ENCODE measurements around the gene LMAN2.
"Not testable (repeated sequence)": the region's sequence is repeated elsewhere in the genome, so short reads cannot be mapped to it uniquely, and the experiment has no call there.

The LMAN2 gene

DNA sequence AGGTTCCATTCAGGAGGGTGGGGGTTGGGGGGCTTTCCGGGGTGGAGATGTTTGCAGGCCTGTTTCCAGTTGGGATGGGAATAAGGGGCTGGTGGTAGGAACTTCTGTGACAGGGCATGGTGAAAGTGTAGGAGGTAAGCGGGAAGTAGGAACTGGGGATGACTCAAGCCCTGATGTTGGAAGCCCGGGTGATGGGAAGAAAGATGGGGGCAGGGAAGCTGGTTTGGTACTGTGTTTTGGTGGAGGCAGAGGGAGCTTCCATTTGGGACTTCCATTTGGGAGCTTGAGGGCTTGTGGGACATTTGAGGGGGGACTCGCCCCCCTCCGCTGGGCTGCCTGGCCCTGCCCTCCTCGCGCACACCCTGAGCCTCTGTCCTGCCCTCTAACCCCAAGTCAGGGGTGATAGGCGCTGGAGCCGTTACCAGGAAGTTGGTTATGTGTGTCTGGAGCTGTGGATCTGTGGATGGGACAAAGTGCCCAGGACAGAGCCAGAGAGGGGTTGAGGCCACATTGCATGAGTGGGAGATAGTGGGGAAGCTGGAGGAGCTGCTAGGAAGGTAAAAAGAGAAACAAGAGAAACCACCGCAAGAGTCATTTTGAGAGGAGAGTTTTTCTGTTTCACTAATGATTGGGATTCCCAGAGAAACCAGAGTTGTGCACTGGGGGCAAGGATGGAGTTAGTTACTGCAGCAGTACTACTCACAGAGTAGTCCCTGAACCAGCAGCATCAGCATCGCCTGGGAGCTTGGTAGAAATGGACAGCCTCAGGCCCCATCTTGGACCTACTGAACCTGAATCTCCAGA lies 12.9 kb upstream of the LMAN2 start:
- DNase-seq: no peak

DNA sequence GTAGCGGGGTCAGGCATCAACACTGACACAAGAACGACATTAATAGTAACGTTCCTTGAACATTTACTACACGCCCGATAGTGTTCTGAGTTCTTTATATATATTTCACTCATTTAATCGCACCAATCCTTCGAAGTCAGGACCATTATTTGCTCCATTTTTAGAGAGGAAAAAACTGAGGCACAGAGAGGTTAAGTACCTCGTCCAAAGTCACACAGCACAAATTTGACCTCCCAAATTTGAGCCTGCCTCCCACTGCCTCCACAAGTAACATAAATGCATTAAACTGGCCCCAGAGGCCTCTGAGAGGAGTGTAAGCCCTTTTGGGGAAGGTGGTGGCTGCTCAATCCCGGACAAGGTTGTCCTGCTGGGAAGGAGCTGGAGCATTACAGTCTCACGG lies 12.1 kb upstream of the LMAN2 start:
- DNase-seq: no peak

DNA sequence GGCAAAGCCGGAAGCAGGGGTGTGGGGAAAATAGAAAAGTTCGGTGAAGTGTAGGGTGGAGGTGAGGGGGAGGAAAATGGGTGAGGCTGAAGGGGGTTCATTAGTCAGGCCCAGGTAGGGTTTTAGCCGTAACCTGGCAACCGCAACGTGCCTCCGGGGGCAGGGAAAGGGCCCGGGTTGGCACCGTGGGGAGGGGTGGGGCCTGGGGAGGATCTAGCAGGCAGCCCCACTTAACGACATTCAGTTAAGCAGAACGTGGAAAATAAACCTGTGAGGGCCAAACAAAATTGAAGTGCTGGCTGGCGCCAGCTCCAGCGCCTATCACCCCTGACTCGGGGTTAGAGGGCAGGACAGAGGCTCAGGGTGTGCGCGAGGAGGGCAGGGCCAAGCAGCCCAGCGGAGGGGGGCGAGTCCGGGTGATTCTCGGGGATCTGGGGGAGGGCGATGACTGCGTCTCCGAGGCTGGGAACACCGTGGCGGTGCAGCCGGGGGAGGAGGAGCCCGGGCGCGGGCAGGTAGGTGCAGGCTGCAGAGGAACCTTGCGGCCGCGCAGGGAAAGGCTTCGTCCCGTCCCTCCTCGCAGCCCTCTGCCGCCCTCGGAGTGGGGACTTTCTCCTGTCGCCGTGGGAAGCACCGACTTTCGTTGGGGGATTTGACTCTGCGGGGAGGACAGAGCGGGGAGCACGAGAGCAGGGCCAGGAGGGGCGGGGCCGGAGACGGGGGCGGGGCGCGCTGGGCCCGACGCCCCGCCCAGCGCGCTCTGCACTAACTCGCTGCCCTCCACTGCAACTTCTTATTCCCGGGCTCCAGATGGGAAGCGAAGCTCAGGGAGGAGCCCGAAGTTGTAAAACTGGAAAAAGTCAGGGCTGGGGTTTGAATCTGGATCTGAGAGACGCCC lies 11.4 kb upstream of the LMAN2 start:
- DNase-seq: peak; percentile 70

- no peak for DNase-seq
Measured at GRCh38 chr5:177362292-177362609, 10.8 kb upstream of the LMAN2 start.

DNA sequence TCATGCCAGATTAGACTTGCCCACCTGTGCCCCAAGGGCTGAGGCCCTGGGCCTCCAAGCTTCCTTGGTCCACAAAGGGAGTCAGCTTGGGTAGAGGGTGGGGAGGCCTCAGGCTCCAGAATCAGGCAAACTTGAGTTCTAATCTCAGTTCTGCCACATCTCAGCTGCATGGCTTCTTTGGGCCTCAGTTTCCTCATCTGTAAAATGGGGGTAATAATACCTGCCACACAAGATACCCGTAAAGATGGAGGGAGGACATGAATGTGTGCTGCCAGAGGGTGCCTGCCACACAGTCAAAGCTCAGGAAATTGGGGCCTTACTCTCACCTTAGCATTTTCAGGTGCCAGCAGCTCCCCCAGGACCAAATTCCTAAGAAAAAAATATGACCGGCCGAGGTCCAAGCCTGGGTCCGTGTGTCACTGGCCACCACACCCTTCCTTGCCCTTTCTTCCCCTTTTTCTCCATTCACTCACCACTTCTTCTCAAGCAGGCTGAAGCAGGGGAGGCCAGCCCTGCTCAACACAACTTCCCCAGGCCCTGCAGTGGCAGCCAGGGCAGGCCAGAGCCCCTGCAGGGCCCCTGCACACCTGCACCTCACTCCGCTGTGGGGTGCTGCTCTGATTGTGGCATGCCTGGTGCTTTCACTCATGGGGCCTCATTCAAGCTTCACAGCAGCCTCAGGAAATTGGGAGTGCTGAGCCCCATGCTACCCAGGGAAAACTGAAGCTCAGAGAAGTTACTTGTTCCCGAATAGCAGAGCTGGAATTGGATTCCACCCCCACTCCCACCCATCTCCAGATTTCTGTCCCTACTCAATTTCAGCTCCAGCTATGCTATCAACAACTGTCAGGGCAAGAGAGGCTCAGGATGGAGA lies 10.2 kb upstream of the LMAN2 start:
- no peak for DNase-seq

GRCh38 chr5:177360740-177361139 lies 9.3 kb upstream of the LMAN2 start:
- DNase-seq: not testable (repeated sequence)

GRCh38 chr5:177359860-177360259 lies 8.4 kb upstream of the LMAN2 start:
- no peak for DNase-seq

GRCh38 chr5:177359451-177359851 lies 8.0 kb upstream of the LMAN2 start:
- DNase-seq: no peak

DNA sequence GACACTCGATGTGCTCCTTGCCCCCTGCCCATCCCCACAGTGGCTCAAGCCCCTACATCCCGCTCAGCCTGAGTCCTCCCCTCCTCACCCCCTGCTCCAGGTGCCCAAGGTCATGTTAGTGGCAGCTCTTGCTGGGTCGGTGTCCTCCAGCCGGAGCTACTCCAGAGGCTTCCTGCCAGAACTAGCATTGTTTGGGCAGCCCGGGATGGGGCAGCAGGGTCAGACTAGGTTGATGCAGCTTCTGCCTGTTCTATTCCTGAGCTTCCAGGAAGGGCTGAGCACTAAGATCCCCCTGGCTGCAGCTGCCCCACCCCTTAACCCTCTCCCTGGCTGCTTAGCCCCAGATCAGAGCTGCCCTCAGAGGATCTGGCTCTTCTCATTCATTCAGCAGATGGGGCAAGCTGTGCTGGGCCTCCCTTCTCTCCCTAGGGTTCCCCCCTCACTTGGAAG lies 6.9 kb upstream of the LMAN2 start:
- DNase-seq: no peak

DNA sequence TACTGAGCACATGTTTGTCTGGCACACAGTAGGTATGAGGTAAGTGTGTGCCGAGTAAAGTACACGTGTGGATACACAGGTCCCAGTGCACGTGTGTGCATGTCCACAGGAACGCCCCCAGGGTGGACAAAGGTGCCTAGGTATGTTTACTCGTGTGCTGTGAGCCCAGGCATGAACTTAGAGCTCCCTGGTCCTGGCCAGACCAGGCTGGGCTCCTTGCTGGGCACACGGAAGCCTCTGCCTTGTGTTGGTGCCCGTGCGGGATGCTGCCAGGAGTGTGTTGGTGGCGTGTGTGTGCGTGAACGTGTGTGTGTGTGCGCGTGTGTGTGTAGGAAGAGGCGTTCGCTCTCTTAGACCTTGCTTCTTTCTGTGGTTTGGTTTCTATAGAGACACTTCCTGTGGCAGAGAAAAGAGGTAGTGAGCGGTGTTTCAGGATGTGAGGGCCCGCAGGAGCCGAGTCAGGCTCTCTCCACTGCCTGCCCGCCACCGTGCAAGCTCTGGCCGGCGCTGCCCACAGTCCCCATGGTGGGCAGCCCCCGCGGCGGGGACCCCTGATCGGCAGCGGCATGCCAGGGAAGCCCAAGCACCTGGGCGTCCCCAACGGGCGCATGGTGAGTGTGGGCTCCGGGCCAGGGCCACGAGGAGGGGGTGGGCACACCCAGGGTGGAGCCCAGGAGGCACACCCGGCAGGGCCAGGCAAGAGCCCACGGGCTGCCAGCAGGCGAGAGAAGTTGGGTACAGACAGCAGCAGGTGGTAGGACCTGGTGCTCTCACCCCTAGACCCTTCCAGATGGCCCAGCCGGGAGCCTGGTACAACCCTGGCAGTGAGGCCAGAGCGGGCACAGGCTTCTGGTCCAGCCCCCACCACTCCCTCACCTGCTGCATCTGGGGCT lies 6.2 kb upstream of the LMAN2 start, which contains the start of gene RGS14:
Gene RGS14, plus strand, starts transcription at position 466 of the 893 bp plus-strand sequence. Its CDS starts 101 bp downstream, at position 567.
- peak; percentile 59 for DNase-seq

- DNase-seq: no peak
Measured at GRCh38 chr5:177357146-177357458, 5.6 kb upstream of the LMAN2 start.

GRCh38 chr5:177356746-177357145 lies 5.3 kb upstream of the LMAN2 start:
- no peak for DNase-seq

- DNase-seq: no peak
Measured at GRCh38 chr5:177355868-177356168, 4.3 kb upstream of the LMAN2 start.

GRCh38 chr5:177355162-177355867 lies 3.8 kb upstream of the LMAN2 start:
- no peak for DNase-seq

DNA sequence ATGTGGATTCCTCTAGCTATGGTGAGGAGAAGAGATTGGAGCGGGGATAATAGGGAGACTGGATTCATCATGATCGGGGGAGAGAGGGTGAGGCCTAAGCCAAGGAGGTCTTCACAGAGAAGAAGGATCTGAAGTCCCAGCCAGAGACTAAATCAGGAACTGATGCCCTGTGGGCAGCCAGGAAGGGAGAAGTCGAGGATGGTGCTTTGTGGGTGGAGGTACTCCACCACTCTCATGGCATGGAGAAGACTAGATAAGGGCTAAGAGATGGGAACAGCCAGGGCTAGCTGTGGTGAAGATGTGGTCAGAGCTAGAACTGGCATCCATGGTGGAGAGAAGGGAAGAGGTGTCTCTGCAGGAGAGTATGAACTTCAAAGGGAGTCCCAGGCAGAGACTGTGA lies 3.2 kb upstream of the LMAN2 start:
- DNase-seq: no peak

GRCh38 chr5:177354256-177354655 lies 2.8 kb upstream of the LMAN2 start:
- no peak for DNase-seq

- DNase-seq: no peak
Measured at GRCh38 chr5:177353093-177353492, 1.6 kb upstream of the LMAN2 start.

GRCh38 chr5:177350776-177351391 lies 584 bp downstream of the LMAN2 start:
- no peak for DNase-seq

DNA sequence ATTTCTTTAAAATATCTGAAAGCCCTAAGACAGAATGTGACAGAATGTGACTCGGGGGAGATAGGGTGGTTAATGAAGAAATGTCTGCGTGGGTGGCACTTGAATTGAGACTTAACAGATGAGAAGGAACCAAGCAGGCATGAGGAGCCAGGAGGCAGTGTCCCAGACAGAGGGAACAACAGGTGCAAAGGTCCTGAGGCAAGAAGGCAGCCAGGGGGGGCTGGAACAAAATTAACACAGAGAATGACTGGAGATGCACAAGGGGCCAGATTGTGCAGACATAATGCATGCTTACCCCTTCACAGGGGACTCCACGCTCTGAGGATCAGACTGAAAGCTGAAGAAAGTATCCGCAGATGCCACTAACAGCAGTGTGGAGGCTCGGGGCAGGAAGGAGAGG lies 1.7 kb downstream of the LMAN2 start:
- DNase-seq: no peak

DNA sequence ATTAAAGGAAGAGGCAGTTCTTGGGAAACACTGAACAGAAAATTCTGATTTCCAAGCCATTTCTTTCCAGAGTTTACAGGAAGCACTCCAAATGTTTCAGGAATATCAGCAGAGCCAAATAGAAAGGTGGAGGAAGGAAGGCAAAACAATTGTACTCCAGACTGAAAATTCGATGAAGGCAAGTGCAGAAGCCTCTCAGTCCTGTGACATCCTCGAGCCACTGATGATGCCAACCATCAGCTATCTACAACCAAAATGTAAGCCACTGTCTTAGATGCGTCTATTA lies 2.2 kb downstream of the LMAN2 start:
- DNase-seq: no peak

- DNase-seq: no peak
Measured at GRCh38 chr5:177347699-177348098, 3.8 kb downstream of the LMAN2 start.
